Measurements from ENCODE around the gene SIX5.
A peak's percentile ranks its signal among the peaks of the same experiment; 100 is the strongest.

SIX5 gene

GRCh38 chr19:45768984-45769782 lies at the start of gene SIX5:
SIX5 (minus strand) TSS chr19:45769252; CDS start chr19:45768844, 408 bp downstream.
- ChIA-PET CTCF (interaction anchor here (0.6 to 2.4 kb wide), 15 partner anchors 10 to 211 kb away, joined by 3 to 21 read pairs (median 4); partner anchors contain the start of gene QPCTL), POLR2A (interaction anchor here (0.5 to 4.4 kb wide), 38 partner anchors 10 to 636 kb away, joined by 3 to 52 read pairs (median 5); partner anchors contain the start of genes CCDC61, DMPK, FBXO46 and FOXA3)
- peak; percentile 34 for TF ChIP-seq L3MBTL2 (conservative IDR thresholded peaks at IDR 0.05)
- TF ChIP-seq SUZ12 (IDR thresholded peaks at IDR 0.05): no peak
- no peak for TF ChIP-seq ZNF384 (IDR thresholded peaks at IDR 0.05)
- no peak for TF ChIP-seq ELF4 (IDR thresholded peaks at IDR 0.05)
- no peak; the same call in none of the 2 replicates for TF ChIP-seq CTBP1 (IDR thresholded peaks at IDR 0.05; ENCODE audit: borderline replicate concordance)
- no peak for TF ChIP-seq FOXA1 (IDR thresholded peaks at IDR 0.05)
- peak; percentile 74; the same call in 1 of the 2 replicates for TF ChIP-seq HDGF (IDR thresholded peaks at IDR 0.05; ENCODE audit: borderline replicate concordance)
- peak; percentile 96 for DNase-seq (ENCODE audit: extremely low spot score)

- no peak for DNase-seq (ENCODE audit: extremely low spot score)
- POLR2A ChIA-PET: no interaction called here
- TF ChIP-seq ZNF384 (IDR thresholded peaks at IDR 0.05): no peak
- CTCF ChIA-PET: interaction anchor here (1.4 to 1.8 kb wide), 2 partner anchors 10 to 260 kb away, joined by 4 to 6 read pairs; no protein-coding TSS in a partner anchor
These were observed 48.8 kb upstream of the SIX5 start for GRCh38 chr19:45817725-45818301.

- ChIA-PET POLR2A (interaction anchor here (0.9 to 1.0 kb wide), 2 partner anchors 46 to 48 kb away, joined by 4 to 5 read pairs; partner anchors contain the start of genes SIX5 and SYMPK), CTCF (interaction anchor here (0.5 to 1.8 kb wide), 20 partner anchors 8 to 272 kb away, joined by 3 to 7 read pairs (median 4); partner anchors contain the start of gene SIX5)
- DNase-seq (ENCODE audit: extremely low spot score): peak; percentile 98
- TF ChIP-seq ZNF384 (IDR thresholded peaks at IDR 0.05) (peak; percentile 99), BHLHE40 (IDR thresholded peaks at IDR 0.05; ENCODE audit: borderline replicate concordance) (no peak)
These were observed 48.1 kb upstream of the SIX5 start for GRCh38 chr19:45817010-45817724.

- DNase-seq (ENCODE audit: extremely low spot score): no peak
These were observed 47.4 kb upstream of the SIX5 start for GRCh38 chr19:45816236-45817009.

GRCh38 chr19:45815481-45816216 lies 46.6 kb upstream of the SIX5 start:
- POLR2A ChIA-PET: no interaction called here
- TF ChIP-seq NFRKB (IDR thresholded peaks at IDR 0.05): no peak
- TF ChIP-seq L3MBTL2 (conservative IDR thresholded peaks at IDR 0.05): no peak
- no peak for TF ChIP-seq ZNF384 (IDR thresholded peaks at IDR 0.05)
- TF ChIP-seq ARNT (IDR thresholded peaks at IDR 0.05): no peak
- TF ChIP-seq FOXM1 (IDR thresholded peaks at IDR 0.05; ENCODE audit: borderline replicate concordance): no peak
- no peak for TF ChIP-seq FOXK2 (IDR thresholded peaks at IDR 0.05)
- TF ChIP-seq SP1 (IDR thresholded peaks at IDR 0.05): no peak
- no peak for TF ChIP-seq SUZ12 (IDR thresholded peaks at IDR 0.05)
- no peak for TF ChIP-seq BHLHE40 (IDR thresholded peaks at IDR 0.05; ENCODE audit: borderline replicate concordance)
- no peak for TF ChIP-seq FOXA1 (IDR thresholded peaks at IDR 0.05)
- TF ChIP-seq HDGF (IDR thresholded peaks at IDR 0.05; ENCODE audit: borderline replicate concordance): no peak
- no peak for TF ChIP-seq PKNOX1 (IDR thresholded peaks at IDR 0.05)
- TF ChIP-seq LEF1 (IDR thresholded peaks at IDR 0.05; ENCODE audit: borderline replicate concordance): no peak
- no peak for TF ChIP-seq CTBP1 (IDR thresholded peaks at IDR 0.05; ENCODE audit: borderline replicate concordance)
- DNase-seq (ENCODE audit: extremely low spot score): no peak
- CTCF ChIA-PET: interaction anchor here (1.5 kb wide), 1 partner anchor 46 kb away, joined by 5 read pairs; the partner anchor contains the start of gene SIX5

More at GRCh38 chr19:45816236-45817009, 47.4 kb upstream of the SIX5 start:
- ChIA-PET POLR2A (interaction anchor here (0.9 to 1.0 kb wide), 2 partner anchors 47 kb away, joined by 4 to 5 read pairs; partner anchors contain the start of genes SIX5 and SYMPK), CTCF (interaction anchor here (0.5 to 1.8 kb wide), 20 partner anchors 8 to 273 kb away, joined by 3 to 7 read pairs (median 4); partner anchors contain the start of gene SIX5)
- TF ChIP-seq CTBP1 (IDR thresholded peaks at IDR 0.05; ENCODE audit: borderline replicate concordance) (no peak), LEF1 (IDR thresholded peaks at IDR 0.05; ENCODE audit: borderline replicate concordance) (no peak), HDGF (IDR thresholded peaks at IDR 0.05; ENCODE audit: borderline replicate concordance) (no peak), SP1 (IDR thresholded peaks at IDR 0.05) (no peak), FOXK2 (IDR thresholded peaks at IDR 0.05) (no peak), PKNOX1 (IDR thresholded peaks at IDR 0.05) (no peak), SUZ12 (IDR thresholded peaks at IDR 0.05) (no peak), BHLHE40 (IDR thresholded peaks at IDR 0.05; ENCODE audit: borderline replicate concordance) (no peak), L3MBTL2 (conservative IDR thresholded peaks at IDR 0.05) (no peak), ZNF384 (IDR thresholded peaks at IDR 0.05) (no peak), FOXM1 (IDR thresholded peaks at IDR 0.05; ENCODE audit: borderline replicate concordance) (no peak)

Data from HEK293T (cell line).